HEK293T (cell line): ENCODE measurements around the gene KIFC1.
"Not testable (repeated sequence)": the region's sequence is repeated elsewhere in the genome, so short reads cannot be mapped to it uniquely, and the experiment has no call there.

ENCODE experiments used
- LEF1 ChIP-seq: fragments of 450-650 bp; IDR thresholded peaks from 2 replicates; pipeline ENCODE4 v1.6.1; 2017; ENCODE audit warnings: mild to moderate bottlenecking, borderline replicate concordance
- SP1 ChIP-seq: fragments of 450-650 bp; IDR thresholded peaks from 2 replicates; pipeline ENCODE4 v1.6.1; 2017

GRCh38 chr6:33371901-33372300, 19.7 kb upstream of the KIFC1 start:
- not testable (repeated sequence) for TF ChIP-seq LEF1, SP1
